ENCODE results near the gene MGAT5B.

GRCh38 chr17:76994237-76994637 lies 126.0 kb downstream of the MGAT5B start:
- TF ChIP-seq CTCF (IDR thresholded peaks at IDR 0.05) (no peak), POLR2A (IDR thresholded peaks at IDR 0.05) (no peak)

Measured in prostate gland (tissue), 2 donors.